ENCODE data around the gene ZNF789. TPM values are rescaled to one million over a fixed set of nuclear protein-coding genes. Genes with fewer than 3 reads are reported as not detected.

Gene ZNF789
- total and polyA plus RNA-seq, 2 experiments from 2014 or later: 9.0 to 13.8 TPM

GRCh38 chr7:99504281-99504602 lies 31.6 kb downstream of the ZNF789 start:
- Histone ChIP-seq H3K4me2 (peak overlapping the region; percentile 85; the same call in 1 of the 2 replicates), H3K27ac (ENCODE audit: low read depth) (peak overlapping the region; percentile 63; the same call in 1 of the 2 replicates), H3K79me2 (replicated peaks; ENCODE audit: insufficient read depth) (peaks cover 51% of the 10 kb centered on the region), H3K27me3 (ENCODE audit: insufficient read depth) (no peaks in the 10 kb centered on the region), H3K36me3 (ENCODE audit: insufficient read depth) (no peaks in the 10 kb centered on the region), H4K20me1 (replicated peaks; ENCODE audit: insufficient read depth) (peaks cover 3% of the 10 kb centered on the region; the same call in 1 of the 2 replicates), H3F3A (replicated peaks; ENCODE audit: low read depth) (peaks cover 21% of the 10 kb centered on the region; the same call in 1 of the 2 replicates), H2AFZ (peak overlapping the region; percentile 98; the same call in 1 of the 2 replicates), H3K9me2 (ENCODE audit: insufficient read depth) (no peaks in the 10 kb centered on the region), H3K4me3 (peak overlapping the region; percentile 88), H3K4me1 (ENCODE audit: insufficient read depth) (peaks cover 17% of the 10 kb centered on the region)
- H3K4me1 Mint-ChIP-seq: peaks cover 14% of the 10 kb centered on the region
- peaks cover 9% of the 10 kb centered on the region for H3K27me3 Mint-ChIP-seq (ENCODE audit: insufficient read depth, low read depth, poor library complexity)
- peaks cover 9% of the 10 kb centered on the region; the same call in 1 of the 3 replicates for H3K9me3 Mint-ChIP-seq
- H3K36me3 Mint-ChIP-seq (ENCODE audit: low read depth): peaks cover 14% of the 10 kb centered on the region
- ATAC-seq: peak; percentile 85
- peak overlapping the region; percentile 91 for H3K4me3 Mint-ChIP-seq
- DNase-seq (ENCODE audit: low spot score): peak; percentile 100
- H3K27ac Mint-ChIP-seq: peak overlapping the region; percentile 98
- TF ChIP-seq EZH2 (IDR thresholded peaks at IDR 0.05; ENCODE audit: low read depth, unreplicated experiment) (no peak), REST (IDR thresholded peaks at IDR 0.05; ENCODE audit: unreplicated experiment) (no peak), POLR2AphosphoS5 (IDR thresholded peaks at IDR 0.05; ENCODE audit: low read depth) (no peak), CREB1 (CRISPR knock-in tag; IDR thresholded peaks at IDR 0.05; ENCODE audit: low read depth) (no peak), EZH2phosphoT487 (IDR thresholded peaks at IDR 0.05; ENCODE audit: unreplicated experiment) (no peak), ZNF331 (CRISPR knock-in tag; IDR thresholded peaks at IDR 0.05; ENCODE audit: low read depth) (no peak), CTCF (conservative IDR thresholded peaks at IDR 0.05; ENCODE audit: low read depth in 2 of 2) (no peak), JUNB (IDR thresholded peaks at IDR 0.05; ENCODE audit: unreplicated experiment) (no peak), ZNF114 (CRISPR knock-in tag; IDR thresholded peaks at IDR 0.05) (no peak), NANOG (IDR thresholded peaks at IDR 0.05; ENCODE audit: borderline replicate concordance) (no peak), STAT1 (IDR thresholded peaks at IDR 0.05; ENCODE audit: unreplicated experiment) (no peak)
- TF ChIP-seq, protein P1, sequence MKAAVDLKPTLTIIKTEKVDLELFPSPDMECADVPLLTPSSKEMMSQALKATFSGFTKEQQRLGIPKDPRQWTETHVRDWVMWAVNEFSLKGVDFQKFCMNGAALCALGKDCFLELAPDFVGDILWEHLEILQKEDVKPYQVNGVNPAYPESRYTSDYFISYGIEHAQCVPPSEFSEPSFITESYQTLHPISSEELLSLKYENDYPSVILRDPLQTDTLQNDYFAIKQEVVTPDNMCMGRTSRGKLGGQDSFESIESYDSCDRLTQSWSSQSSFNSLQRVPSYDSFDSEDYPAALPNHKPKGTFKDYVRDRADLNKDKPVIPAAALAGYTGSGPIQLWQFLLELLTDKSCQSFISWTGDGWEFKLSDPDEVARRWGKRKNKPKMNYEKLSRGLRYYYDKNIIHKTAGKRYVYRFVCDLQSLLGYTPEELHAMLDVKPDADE (IDR thresholded peaks at IDR 0.05): no peak
- TF ChIP-seq, protein P2, sequence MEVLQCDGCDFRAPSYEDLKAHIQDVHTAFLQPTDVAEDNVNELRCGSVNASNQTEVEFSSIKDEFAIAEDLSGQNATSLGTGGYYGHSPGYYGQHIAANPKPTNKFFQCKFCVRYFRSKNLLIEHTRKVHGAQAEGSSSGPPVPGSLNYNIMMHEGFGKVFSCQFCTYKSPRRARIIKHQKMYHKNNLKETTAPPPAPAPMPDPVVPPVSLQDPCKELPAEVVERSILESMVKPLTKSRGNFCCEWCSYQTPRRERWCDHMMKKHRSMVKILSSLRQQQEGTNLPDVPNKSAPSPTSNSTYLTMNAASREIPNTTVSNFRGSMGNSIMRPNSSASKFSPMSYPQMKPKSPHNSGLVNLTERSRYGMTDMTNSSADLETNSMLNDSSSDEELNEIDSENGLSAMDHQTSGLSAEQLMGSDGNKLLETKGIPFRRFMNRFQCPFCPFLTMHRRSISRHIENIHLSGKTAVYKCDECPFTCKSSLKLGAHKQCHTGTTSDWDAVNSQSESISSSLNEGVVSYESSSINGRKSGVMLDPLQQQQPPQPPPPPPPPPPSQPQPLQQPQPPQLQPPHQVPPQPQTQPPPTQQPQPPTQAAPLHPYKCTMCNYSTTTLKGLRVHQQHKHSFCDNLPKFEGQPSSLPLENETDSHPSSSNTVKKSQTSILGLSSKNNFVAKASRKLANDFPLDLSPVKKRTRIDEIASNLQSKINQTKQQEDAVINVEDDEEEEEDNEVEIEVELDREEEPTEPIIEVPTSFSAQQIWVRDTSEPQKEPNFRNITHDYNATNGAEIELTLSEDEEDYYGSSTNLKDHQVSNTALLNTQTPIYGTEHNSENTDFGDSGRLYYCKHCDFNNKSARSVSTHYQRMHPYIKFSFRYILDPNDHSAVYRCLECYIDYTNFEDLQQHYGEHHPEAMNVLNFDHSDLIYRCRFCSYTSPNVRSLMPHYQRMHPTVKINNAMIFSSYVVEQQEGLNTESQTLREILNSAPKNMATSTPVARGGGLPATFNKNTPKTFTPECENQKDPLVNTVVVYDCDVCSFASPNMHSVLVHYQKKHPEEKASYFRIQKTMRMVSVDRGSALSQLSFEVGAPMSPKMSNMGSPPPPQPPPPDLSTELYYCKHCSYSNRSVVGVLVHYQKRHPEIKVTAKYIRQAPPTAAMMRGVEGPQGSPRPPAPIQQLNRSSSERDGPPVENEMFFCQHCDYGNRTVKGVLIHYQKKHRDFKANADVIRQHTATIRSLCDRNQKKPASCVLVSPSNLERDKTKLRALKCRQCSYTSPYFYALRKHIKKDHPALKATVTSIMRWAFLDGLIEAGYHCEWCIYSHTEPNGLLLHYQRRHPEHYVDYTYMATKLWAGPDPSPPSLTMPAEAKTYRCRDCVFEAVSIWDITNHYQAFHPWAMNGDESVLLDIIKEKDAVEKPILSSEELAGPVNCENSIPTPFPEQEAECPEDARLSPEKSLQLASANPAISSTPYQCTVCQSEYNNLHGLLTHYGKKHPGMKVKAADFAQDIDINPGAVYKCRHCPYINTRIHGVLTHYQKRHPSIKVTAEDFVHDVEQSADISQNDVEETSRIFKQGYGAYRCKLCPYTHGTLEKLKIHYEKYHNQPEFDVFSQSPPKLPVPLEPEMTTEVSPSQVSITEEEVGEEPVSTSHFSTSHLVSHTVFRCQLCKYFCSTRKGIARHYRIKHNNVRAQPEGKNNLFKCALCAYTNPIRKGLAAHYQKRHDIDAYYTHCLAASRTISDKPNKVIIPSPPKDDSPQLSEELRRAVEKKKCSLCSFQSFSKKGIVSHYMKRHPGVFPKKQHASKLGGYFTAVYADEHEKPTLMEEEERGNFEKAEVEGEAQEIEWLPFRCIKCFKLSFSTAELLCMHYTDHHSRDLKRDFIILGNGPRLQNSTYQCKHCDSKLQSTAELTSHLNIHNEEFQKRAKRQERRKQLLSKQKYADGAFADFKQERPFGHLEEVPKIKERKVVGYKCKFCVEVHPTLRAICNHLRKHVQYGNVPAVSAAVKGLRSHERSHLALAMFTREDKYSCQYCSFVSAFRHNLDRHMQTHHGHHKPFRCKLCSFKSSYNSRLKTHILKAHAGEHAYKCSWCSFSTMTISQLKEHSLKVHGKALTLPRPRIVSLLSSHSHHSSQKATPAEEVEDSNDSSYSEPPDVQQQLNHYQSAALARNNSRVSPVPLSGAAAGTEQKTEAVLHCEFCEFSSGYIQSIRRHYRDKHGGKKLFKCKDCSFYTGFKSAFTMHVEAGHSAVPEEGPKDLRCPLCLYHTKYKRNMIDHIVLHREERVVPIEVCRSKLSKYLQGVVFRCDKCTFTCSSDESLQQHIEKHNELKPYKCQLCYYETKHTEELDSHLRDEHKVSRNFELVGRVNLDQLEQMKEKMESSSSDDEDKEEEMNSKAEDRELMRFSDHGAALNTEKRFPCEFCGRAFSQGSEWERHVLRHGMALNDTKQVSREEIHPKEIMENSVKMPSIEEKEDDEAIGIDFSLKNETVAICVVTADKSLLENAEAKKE (CRISPR knock-in tag; IDR thresholded peaks at IDR 0.05): no peak

All from GM23338 (cell line).